IPS-NIHi7 (cell line): ENCODE data around the gene TSPO.

Source experiments
- DNase-seq: peaks from one replicate; pipeline ENCODE4 v3.0.0; 2012; ENCODE audit warnings: mixed read lengths; ENCODE audit errors: extremely low spot score

Gene TSPO

DNA sequence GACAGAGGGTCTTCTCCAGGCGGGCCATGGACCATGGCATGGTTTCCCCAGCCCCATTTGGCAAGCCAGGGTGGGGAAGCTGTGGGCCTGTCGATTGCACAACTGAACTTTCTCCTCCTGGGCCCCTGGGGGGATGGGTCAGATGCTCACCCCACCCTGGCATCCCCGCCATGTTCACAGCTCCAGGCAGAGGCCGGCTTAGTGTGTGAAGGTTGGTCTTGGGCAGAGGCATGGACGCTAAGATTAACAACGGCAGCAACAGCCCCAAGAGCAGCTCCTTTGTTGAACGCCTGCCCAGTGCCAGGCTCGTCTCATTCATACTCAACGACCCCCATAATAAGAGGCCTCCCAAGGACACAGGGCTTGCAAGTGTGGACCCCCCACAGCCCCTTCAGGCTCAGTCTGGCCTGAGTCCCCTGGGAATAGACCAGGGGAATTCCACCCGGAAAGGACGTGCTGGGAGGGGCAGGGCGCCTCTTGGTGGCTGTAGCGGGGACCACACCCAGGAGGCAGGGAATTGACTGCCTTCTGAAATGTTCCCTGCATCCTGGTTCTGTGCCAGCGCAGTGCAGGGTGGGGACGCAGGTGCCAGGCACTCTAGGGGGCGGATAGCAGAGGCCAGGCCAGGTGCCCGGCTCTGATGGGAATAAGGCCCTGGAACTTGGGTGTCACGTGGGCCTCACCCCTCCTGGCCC is 8.3 kb downstream of the TSPO start:
- peak; percentile 71 for DNase-seq

DNA sequence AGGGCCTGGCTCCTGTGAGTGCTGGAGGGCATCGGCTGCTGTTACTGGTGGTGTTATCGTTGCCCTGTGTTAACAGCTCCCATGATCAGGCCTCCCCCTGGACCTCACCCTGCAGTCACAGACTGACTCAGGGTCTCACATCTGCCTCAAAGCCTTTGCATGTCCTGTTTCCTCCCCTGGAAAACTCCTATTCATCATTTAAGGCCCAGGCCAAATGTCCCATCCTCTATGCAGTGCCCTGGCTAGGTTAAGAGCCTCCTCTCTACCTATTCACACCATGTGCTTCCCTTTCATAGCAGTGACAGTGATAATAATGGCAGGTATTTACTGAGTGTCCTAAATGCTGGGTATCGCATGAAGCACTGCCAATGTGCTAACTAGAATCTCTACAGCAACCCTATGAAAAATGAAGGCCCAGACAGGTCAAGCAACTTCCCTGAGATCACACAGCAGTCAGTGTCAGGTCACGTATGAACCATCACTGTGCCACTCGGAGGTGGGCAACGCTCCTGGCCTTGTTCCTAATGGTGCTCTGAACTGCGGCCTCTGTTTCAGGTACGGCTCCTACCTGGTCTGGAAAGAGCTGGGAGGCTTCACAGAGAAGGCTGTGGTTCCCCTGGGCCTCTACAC is 9.3 kb downstream of the TSPO start:
- no peak for DNase-seq

DNA sequence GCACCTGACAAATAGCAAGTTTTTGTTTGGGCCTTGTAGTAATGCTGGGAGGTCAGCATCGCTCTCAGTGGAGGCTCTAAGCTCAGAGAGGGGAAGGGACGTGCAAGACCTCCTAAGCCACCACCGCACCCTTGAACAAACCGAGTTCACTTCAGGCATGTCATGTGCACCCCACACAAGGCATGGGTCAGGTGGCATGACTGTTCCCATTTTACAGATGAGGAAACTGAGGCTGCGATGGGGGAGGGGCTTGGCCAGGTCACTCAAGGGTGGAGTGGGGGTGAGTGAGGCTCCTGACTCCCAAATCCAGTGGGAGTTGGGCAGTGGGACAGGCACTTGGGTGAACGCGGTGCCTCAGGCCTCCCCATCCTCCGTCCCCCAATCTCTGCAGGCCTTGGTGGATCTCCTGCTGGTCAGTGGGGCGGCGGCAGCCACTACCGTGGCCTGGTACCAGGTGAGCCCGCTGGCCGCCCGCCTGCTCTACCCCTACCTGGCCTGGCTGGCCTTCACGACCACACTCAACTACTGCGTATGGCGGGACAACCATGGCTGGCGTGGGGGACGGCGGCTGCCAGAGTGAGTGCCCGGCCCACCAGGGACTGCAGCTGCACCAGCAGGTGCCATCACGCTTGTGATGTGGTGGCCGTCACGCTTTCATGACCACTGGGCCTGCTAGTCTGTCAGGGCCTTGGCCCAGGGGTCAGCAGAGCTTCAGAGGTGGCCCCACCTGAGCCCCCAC is 11.2 kb downstream of the TSPO start:
- DNase-seq = no peak

DNA sequence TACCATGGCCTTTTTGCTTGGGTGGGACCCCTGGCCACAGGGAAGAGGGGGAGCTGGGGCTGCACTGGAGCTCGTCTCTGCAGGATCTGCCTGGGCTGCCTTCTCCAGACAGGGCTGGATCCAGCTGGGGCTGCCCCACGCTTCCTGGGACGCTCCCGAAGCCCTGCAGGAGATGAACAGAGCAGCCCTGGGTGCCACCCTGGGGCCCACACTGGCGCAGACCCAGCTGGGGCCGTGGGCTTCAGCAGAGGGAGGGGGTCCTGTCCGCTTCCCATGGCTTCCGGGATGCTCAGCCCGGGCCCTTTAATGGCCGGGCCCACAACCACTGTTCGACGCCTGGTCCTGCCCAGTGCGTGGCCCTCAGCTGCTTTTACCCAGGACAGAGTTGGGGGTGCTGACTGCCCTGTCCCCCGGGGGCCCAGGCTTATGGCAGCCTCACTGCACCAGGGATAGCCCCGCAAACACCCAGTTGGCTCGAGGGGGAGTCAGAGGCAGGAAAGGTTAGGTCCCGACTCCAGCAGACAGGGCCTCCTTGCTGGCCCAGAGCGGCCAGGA is 12.0 kb downstream of the TSPO start:
- no peak for DNase-seq

DNA sequence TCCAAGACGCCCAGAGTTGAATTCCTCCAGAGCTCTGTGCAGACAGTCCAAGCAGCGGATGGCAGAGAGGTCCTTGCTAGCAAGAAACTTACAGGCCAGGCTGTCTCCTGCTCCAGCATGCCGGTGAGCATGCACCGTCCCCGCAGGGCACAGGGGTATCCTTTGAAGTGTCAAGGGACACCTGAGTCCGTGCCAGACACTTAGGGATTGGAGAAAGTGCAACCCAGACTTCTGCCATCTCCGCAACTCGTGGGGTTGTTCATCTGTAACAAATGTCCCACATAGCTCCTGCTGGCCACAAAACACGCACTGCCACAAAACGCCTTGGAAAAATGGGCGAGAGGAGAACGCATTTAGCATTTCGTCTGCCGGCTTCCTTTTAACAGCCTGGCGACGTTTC is 13.3 kb downstream of the TSPO start:
- no peak for DNase-seq

DNA sequence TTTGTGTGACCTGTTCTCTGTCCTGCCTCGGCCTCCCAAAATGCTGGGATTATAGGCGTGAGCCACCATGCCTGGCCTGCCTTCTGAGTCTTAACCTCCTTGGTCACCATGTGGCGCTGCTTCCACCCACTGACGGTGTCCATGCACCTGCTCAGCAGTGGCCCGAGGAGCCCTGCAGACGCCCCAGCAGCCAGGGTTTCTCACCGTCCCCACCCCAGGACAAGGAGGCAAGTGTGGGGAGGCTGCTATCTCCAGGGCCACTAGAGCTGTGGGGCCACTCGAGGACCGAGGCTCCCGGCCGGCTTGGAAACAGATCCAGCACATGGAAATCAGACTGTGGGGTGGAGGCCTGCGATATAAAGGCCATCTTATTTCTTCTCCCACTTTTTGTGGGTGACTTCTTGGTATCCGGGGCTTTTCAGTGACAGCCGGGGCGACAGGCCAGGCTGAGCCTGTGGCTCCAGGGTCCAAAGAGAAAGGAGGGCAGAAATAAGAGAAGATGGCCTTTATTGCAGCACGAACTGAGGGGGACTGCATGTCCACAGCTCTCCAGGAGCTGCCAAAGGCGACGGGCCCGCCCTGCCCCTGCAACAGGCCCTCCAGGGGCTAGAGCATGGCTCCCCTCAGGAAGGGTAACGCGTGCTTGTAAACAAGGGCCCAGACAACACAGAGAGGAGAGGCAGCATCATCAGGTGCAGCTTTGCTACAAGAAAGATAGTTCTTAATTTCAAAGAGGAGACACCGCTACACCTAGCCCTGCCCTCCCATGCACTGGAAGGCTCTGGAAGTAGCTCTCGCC is 15.0 kb downstream of the TSPO start:
- no peak for DNase-seq

DNA sequence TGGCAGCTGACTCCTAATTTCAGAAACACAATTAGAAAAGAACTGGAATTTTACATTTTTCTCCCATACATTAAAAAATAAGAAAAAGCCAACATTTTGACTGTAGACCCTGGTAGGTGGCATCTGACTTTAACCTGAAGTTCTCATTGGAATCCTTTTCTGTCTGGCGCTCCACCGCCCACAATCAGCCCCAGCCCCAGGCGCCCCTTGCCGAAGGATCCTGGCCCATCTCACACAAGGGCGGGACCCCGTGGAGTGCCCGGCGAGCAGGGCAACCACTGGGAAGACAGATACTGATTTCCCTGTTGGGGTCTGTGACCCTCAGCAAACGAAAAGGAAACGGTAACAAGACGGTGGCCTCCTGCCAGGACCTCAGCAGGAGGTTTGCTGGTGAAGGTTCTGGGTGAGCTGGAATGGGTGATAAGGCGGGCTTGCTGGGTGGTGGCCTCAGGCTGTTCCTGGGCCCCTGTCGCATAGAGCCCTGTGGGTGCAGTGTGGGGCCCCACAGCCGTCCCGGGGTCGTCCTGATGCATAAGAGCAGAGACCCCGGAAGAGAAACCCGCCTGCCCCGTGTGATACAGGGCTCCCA is 15.7 kb downstream of the TSPO start:
- no peak for DNase-seq

DNA sequence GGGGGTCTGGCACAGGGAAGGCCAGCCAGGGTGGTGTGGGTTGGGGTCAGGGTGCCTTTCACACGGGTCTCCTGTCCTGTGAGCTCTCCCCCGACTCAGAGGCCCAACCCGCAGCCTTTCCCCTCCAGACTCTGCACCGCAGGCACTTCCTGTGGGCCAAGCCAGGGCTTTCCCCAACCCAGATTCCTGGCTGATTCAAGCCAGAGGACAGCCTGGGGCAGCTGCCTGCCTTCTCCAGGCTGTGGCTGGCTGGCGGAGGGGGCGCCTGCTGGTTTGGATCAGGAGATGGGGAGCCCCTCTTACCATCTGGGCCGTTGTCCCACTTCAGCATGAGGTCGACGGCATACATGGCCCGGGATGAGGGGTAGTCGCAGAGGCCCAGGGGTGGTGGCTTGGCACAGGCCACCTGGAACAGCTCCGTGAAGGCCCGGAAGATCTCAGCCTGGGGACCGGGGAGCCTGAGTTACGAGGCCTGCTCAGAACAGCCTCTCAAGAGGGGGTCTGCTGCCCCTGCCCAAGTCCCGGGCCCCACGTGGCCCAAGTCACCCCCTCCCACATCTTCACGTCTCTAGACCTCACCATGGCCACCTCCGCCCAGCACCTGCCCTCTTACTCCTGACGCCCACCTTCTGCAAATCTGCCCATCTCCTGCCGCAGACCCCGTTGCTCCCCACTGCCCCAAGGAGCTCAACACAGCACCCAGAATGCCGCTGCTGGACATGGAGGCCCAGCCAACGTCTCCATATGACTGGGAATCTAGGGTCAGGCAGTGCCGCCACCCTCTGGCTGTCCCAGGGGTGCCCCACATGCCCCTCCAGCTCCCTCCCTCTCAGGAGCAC is 17.3 kb downstream of the TSPO start:
- no peak for DNase-seq

DNA sequence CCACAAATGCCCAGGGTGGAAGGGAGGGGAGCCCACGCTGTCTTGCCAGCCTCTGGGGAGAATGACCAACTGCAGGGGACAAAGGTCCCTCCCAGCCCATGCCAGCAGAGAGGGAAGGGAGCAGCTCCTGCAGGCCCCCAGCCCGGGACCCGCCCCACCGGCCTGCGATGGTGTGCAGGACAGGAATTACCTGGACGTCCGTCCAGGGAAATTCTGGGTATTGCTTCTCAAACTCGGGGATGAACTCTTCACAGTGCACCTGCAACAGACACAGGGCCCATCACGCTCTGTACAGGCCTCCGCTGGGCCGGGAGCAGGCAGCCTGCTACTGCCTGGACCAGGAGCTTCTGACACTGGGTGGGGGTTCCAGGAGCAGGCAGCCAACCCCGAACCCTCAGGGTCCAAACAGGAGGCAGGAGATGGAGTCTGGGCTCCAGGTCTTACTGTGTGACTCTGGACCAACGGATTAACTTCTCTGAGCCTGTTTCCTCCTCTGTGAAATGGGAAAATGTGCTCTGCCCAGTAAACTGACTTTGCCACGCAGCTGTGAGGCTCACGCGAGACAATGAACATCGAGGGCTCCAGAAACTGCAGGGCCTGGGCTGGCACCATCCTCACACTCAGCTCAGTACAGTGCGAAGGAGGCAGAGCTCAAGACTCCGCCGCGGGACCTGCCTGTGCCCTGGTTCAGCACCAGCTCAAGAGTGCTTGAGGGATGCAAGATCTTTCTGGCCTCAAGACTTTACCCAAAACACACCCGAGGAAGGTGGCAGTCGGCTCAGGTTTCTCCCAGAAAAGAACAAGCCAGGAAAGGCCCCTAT is 18.2 kb downstream of the TSPO start:
- no peak for DNase-seq

DNA sequence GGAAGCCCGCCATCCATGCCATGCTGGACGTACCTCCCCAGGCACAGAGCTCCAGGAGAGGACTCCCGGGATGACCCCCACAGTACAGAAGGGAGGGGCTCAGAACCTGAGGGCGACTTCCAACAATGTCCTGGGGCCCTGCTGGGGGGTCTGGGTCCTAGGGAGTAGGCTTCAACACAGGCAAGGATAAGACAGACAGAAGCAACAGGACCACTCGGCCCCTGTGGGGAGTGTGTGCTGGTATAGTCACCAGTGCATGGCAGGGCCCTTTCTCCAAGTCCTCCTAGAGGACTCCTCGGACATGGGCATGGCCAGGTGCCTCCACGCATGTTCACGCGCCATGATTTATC is 18.7 kb downstream of the TSPO start:
- no peak for DNase-seq

DNA sequence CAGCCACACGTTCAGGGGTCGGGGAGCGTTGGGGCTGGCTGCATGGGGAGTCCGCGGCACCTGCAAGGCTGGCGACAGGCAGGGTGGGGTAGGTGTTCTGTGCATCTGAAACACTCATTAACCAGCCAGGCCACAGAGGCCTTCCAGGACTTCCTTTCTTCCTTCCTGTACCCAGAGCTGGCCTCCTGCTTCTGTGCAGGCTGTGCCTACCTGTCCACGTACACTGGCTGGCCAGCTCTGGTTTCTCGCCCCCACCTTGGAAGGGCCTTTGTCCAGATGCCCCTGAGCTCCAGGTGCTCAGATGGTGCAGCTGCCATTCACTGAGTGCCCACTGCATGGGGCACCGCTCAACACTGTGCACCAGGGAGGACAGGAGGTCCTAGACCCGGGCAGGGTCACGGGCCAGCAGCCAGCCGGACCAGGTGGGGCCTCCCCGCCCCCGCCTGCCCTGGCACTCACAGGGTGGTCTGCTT is 19.7 kb downstream of the TSPO start:
- no peak for DNase-seq

DNA sequence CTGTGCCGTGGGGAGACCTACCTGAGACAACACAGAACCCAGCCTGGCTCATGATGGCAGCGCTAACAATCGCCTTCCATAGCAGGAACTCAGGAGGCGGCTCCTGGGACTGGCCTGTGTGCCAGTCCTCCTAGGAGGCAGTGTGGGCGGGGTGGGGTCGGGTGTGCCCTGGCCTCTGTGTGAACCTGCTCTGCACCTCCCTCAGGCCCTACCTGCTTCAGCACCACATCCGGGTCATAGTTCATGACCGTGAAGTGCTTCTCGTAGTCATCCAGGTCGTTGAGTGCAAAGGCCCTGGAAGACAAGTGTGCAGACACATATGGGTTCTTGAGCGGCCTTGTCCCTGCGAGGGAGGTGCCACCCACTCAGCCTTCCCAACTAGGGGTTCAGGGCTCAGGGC is 20.2 kb downstream of the TSPO start:
- DNase-seq = no peak

DNA sequence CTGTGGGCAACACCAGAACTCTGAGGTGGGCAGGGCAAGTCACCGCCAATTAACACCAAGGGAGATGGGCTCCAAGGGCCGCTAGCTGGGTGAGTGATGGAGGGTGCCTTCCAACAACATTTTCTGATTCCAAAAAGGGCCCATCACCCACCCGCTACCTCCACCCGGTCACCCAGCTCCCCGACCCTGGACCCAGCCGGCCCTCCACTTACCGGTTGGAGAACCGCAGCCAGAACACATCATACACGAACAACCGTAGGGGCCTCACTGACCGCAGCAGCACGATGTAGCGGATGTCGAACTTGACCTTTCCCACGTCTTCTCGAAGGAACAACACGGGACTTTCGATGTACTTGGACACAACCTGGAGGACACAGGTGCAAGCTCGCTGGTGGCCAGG is 20.8 kb downstream of the TSPO start:
- no peak for DNase-seq

DNA sequence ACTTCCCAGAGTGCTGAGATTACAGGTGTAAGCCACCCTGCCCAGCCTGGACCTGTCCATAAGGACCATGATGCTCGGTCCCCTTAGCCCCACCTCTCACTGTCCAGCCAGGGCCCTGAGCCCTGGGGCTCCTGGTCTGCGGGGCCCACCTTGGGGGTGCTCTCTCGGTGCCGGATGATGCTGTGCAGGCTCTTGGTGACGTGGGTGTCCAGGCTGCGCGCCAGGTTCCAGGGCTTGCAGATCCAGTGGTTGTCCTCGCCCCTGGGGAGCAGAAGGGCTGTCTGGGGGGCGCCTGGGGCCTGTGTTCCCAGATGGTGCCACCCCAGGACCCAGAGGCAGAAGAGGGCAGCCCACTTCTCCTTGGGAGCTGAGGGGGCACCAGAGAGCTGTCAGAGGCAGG is 22.2 kb downstream of the TSPO start:
- DNase-seq = no peak

DNA sequence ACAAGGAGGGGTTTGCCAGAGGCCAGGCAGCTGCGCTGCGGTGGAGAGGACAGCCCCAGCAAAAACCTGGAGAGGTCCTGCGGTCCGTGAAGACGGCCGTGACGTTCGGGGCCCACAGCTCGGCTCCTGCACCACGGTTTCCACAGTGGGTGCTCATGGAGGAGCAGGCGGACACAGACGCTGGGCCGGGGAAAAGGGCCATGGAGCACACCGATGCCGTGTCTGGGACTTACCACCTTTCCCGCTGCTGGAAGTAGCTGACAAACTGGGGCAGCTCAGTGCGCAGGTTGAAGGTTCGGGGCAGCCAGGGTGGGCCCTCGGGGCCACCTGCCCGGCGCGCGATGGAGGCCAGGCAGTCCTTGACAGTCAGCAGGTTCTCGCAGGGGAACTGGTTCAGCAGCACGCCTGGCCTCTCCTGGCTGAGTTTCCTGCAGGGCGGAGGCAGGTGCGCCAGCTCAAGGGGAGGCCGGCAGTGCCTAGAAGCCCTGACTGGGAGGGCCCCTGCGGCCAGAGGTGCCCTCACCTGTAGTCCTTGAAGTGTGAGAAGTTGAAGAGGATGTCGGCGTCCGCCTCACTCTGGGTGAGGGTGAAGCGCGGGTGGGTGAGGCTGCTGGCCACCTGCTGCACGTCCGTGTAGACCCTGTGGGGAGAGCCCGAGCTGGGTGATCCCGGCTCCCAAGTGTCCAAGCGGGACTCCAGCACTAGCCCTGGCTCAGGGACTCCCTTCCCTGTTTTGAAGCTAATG is 22.8 kb downstream of the TSPO start:
- DNase-seq = no peak

DNA sequence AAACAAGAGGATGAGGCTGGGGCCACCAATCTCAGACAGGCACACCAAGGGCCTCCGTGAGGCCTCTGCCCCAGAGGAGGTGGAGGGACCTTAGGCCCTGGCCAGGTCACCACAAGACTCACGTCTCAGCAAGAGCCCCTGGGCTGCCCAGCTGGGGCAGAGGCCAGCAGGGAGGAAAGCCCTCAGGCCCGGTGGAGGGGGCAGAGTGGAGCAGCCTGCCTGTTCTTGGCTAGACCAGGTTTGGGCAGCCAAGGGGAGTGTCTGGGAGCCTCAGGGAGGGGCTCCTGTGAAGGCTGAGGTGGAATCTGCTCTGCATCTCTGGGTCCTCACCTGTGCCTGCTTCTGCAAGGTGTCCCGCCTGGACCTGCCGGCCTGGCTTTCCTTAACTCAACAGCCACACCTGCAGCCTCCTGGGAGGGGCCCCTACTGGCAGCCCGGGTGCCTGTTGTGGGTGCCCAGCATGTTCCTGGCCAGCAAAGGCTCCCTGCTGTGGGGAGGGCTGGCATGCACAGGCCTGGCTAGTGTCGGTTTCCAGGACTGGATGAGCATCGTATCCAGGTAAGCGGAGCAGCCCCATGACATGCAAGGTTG is 23.7 kb downstream of the TSPO start:
- DNase-seq = no peak

DNA sequence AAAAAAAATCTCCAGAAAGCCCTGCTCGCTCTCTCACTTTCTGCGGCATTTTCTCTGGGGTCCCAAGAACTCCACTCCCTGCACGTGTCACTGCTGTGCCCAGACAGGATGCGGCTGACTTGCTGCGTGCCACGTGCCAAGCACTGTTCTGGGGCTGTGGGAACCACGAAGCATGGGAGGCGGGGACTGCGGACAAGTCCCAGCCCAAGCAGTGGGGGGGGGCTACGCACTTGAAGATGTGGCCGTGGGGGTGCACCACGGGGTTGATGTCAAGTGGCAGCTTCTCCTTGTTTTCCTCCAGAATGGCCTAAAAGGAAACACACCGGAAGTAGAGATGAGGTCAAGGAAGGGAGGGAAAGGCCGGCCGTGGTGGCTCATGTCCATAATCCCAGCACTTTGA is 24.7 kb downstream of the TSPO start:
- no peak for DNase-seq

DNA sequence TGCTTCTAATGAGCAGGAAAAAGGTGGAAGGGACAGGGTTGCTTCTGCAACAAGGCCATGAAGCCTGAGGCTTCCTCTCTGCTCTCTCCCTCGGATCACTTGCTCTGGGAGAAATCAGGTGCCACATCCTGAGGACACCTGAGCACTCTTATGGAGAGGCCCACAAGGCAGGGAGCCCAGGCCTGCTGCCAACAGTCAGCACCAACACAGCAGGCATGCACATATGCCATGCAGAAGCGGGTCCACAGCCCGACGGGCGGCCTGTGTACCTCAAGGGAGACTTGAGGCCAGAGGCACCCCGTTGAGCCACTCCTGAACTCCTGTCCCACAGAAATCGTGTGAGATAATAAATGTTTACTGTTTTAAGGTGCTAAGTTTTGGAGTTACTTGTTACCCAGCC is 26.1 kb downstream of the TSPO start:
- DNase-seq = no peak
